Rectal smooth muscle tissue (tissue), 1 donor: Measurements from ENCODE around the gene PABPN1.

Experiments
- H3K27ac ChIP-seq: one replicate; pipeline ENCODE4 v1.7.0; 2013; ENCODE audit warnings: low read depth, low read length, inconsistent platforms
- H3K27me3 ChIP-seq: one replicate; pipeline ENCODE4 v1.7.0; 2013; ENCODE audit warnings: low read length; ENCODE audit not compliant: control insufficient read depth, insufficient read depth
- H3K36me3 ChIP-seq: one replicate; pipeline ENCODE4 v1.7.0; 2013; ENCODE audit warnings: low read length; ENCODE audit not compliant: control insufficient read depth, insufficient read depth
- H3K4me1 ChIP-seq: one replicate; pipeline ENCODE4 v1.7.0; 2013; ENCODE audit warnings: low read length; ENCODE audit not compliant: control insufficient read depth, insufficient read depth
- H3K4me3 ChIP-seq: one replicate; pipeline ENCODE4 v1.7.0; 2013; ENCODE audit warnings: low read length
- H3K9ac ChIP-seq: one replicate; pipeline ENCODE4 v1.7.0; 2013; ENCODE audit warnings: low read length

PABPN1 gene

DNA sequence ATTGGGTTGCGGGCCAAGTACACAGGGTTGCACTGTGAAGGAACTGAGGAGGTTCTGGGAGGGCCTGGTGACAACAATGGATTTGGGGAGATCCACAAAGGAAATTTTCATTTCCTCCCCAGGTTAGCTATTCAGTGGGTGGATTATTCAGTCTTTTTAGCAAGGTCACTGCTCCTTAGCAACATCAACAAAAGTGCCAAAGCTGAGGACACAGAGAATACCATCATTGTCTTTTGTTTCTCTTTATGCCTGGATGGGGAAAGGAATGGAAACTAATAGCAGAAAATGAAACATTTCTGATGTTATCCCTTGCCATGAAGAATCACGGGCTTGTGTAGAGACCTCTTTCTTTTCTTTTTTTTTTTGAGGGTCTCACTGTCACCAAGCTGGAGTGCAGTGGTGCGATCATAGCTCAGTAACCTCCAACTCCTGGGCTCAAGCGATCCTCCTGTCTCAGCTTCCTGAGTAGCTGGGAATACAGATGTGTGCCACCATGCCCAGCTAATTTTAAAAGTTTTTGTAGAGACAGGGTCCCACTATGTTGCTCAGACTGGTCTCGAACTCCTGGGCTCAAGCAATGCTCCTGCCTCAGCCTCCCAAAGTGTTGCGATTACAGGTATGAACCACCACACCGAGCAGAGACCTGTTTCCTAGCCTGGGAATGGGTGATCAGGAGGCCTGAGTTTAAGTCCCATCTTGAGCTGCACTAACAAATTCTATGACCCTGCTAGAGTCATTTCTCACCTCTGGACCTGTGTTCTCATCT, 25.1 kb upstream of the PABPN1 start:
- H3K27me3 ChIP-seq, result no peaks in the 10 kb centered on the region
- H3K4me1 ChIP-seq, result peaks cover 13% of the 10 kb centered on the region
- H3K36me3 ChIP-seq, result peaks cover 8% of the 10 kb centered on the region
- H3K4me3 ChIP-seq, result no peak overlapping the region
- no peak overlapping the region for H3K27ac ChIP-seq
- no peak overlapping the region for H3K9ac ChIP-seq

DNA sequence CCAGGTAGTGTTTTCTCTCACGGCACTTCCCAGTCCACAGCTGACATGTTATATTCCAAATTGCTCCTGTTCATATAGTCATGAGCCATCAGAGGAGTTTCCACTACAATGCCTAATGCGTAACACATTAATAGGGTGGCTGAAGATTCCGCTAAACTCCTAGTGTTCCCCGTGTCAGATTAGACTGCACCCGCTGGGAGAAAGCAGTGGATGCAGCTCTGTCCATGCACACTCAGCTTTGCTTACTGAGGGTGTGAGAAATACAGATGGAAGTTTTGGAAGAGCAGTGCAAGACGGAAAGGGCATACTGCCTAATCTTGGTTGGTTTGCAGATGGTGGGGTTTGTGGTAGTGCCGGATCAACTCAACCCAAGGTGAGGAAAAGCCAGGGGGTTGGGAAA, 24.2 kb upstream of the PABPN1 start:
- Histone ChIP-seq H3K9ac (no peak overlapping the region), H3K27ac (no peak overlapping the region), H3K4me1 (peaks cover 13% of the 10 kb centered on the region)

DNA sequence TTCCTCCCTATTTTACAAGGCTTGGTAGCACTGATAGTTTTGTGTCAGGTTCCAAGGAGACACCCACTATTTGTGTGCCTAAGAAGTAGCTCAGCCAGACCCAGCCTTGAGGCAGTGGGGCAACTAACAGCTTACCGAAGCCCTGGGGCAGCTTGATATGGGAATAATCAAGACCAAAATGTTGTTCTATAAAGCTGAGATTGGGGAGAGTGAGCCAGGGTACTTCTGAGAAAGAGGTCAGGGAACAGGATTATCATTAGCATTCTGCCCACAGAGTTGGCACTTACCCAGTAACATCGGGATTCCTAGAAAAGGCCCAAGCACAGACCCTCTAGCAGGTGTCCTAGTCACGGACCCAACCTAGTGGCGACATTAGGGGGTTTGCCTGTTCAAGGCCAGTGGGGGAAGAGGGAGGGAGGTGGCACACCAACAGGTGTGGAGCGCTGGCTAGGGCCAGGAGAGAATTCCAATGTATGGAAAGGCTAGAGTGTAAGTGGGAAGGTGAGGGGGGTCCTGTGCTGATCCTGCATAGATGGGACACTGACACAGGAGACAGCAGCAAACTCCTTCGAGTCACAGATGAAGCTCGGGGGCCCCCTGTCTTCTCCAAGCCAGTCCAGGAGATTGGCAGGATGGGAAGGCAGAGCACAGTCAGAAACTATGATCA, 23.5 kb upstream of the PABPN1 start:
- no peak overlapping the region for H3K4me3 ChIP-seq
- no peak overlapping the region for H3K9ac ChIP-seq
- no peaks in the 10 kb centered on the region for H3K27me3 ChIP-seq
- H3K4me1 ChIP-seq, result peaks cover 13% of the 10 kb centered on the region
- peaks cover 8% of the 10 kb centered on the region for H3K36me3 ChIP-seq
- H3K27ac ChIP-seq, result no peak overlapping the region

More for the DNA sequence above, 24.2 kb upstream of the PABPN1 start:
- H3K4me3 ChIP-seq, result no peak overlapping the region
- peaks cover 8% of the 10 kb centered on the region for H3K36me3 ChIP-seq
- H3K27me3 ChIP-seq, result no peaks in the 10 kb centered on the region

DNA sequence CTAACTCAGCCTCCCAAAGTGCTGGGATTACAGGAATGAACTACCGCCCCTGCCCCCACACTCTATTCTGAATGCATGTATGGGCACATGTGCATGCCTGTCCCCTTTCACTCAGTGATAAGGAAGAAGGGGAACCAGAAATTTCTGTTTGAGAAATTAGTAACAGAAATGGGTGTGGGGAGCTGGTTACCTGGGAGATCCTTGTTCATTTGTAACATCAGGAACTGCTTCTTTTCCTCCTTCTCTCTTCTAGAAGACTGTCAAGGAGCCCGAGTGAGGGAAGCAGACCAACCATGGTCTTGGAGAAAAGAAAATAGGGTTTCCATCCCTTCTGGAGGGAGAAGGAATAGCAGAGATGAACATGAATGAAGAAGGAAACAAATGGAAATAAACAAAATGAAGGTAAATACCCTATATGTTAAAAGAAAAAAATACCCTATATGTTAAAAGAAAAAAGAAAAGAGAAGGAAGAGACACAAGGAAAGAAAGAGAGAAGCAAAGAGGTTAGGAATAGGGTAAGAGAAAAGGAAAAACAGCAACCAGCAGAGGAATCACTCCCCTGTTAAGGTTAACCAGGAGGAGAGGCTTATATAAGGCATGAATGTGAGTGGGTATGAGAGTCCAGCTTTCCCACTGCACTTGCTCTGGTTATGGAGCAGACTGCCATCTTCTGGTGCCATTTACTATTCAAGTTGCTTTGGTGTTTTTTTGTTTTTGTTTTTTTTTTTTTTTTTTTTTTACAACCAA, 21.9 kb upstream of the PABPN1 start:
- Histone ChIP-seq H3K4me3 (no peak overlapping the region), H3K36me3 (peaks cover 8% of the 10 kb centered on the region), H3K4me1 (peaks cover 13% of the 10 kb centered on the region), H3K27me3 (no peaks in the 10 kb centered on the region), H3K27ac (peak overlapping the region; percentile 97), H3K9ac (no peak overlapping the region)

DNA sequence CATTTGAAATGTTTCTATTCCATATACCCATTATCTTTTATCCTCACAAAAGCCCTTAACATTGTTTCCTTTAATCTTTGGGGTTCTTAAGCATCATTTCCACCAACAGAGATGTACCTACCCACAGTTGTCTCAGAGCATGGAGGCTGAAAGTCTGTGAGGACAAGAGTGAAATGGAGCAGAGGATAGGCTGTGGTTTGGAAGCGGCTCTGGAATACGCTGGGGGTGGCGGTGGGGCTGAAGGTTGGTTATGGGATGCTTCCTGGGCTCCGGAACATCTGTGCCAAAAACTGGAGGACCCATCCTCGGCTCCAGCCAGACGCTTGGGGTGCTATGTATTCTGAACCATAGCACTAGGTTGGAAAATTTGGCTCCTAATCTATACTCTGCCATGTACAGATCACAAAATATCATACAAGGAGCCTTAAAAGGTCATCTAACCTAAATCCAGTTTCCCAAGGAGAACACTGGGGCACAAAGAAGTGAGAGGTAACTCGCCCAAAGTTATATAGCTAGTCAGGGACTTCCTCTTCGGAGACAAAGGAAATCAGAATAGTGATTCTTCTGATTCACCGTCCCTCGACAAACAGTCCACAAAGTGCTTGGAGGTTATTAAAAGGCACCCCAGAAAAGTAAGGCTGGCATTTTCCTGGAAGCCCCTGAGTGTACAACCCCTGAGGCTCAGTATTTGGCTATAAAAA, 21.1 kb upstream of the PABPN1 start:
- peaks cover 12% of the 10 kb centered on the region for H3K4me1 ChIP-seq
- H3K9ac ChIP-seq, result peak overlapping the region; percentile 89
- peak overlapping the region; percentile 97 for H3K4me3 ChIP-seq
- H3K36me3 ChIP-seq, result peaks cover 8% of the 10 kb centered on the region
- no peaks in the 10 kb centered on the region for H3K27me3 ChIP-seq
- H3K27ac ChIP-seq, result peak overlapping the region; percentile 97

DNA sequence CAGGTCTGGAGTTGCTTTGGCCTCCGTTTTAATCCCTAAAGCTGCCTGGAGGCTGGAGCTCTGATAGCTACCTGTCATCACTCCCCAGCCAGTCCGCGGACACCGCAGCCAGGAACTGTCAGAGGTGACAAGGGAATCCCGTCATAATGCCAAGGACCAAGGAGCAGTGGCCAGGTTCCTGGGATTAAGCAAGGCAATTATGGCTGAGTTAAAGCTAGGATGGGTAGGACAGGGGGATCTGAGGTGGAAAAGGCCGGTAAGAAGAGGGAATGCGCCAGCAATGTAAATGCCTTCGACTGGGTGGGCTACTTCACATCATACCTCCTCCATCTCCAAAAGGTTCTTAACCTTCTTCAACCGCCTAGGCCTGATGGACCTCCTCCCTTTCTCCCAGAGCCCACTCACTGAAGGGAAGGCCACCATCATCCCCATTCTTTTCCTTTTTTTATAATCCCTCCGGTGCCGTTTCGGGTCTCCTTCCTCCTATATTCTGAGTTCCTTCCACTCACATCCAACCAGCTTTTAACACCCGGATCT, 20.5 kb upstream of the PABPN1 start:
- H3K9ac ChIP-seq, result peak overlapping the region; percentile 89
- peaks cover 10% of the 10 kb centered on the region for H3K4me1 ChIP-seq
- H3K27me3 ChIP-seq, result no peaks in the 10 kb centered on the region
- peak overlapping the region; percentile 97 for H3K27ac ChIP-seq
- peaks cover 8% of the 10 kb centered on the region for H3K36me3 ChIP-seq
- H3K4me3 ChIP-seq, result peak overlapping the region; percentile 97

GRCh38 chr14:23301288-23301968, 19.8 kb upstream of the PABPN1 start:
- peak overlapping the region; percentile 50 for H3K9ac ChIP-seq
- H3K36me3 ChIP-seq, result peaks cover 8% of the 10 kb centered on the region
- peak overlapping the region; percentile 97 for H3K27ac ChIP-seq
- no peaks in the 10 kb centered on the region for H3K27me3 ChIP-seq
- peaks cover 13% of the 10 kb centered on the region for H3K4me1 ChIP-seq
- H3K4me3 ChIP-seq, result peak overlapping the region; percentile 97

DNA sequence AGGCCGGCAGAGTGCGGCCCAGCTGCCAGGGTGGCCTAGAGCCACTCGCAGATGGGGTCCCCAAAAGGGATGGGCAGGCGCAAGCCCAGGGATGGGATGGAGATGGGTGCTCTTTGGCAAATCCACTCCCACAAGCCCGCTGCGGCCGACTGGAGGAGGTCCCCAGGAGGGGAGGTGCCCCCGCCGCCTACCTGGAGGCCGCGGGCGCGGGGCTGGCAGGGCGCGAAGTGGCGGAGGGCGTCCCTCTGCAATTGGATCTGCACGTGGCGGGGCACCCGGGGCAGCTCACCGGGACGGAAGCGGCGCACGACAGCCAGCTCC, 19.3 kb upstream of the PABPN1 start:
- Histone ChIP-seq H3K27me3 (no peaks in the 10 kb centered on the region), H3K4me3 (peak overlapping the region; percentile 86), H3K36me3 (peaks cover 8% of the 10 kb centered on the region), H3K9ac (peak overlapping the region; percentile 50), H3K4me1 (peaks cover 13% of the 10 kb centered on the region), H3K27ac (peak overlapping the region; percentile 90)

GRCh38 chr14:23302290-23303225, 18.7 kb upstream of the PABPN1 start, which contains the start of gene PPP1R3E:
TSS of gene PPP1R3E (minus strand) at chr14:23302859. CDS start at chr14:23302576, 283 bp downstream.
- H3K27ac ChIP-seq, result peak within 1 kb of the TSS; percentile 90
- peaks cover 18% of the 10 kb centered on the region for H3K4me1 ChIP-seq
- H3K36me3 ChIP-seq, result peaks cover 4% of the 10 kb centered on the region
- H3K27me3 ChIP-seq, result no peaks in the 10 kb centered on the region
- peak within 1 kb of the TSS; percentile 86 for H3K4me3 ChIP-seq
- H3K9ac ChIP-seq, result peak within 1 kb of the TSS; percentile 50

DNA sequence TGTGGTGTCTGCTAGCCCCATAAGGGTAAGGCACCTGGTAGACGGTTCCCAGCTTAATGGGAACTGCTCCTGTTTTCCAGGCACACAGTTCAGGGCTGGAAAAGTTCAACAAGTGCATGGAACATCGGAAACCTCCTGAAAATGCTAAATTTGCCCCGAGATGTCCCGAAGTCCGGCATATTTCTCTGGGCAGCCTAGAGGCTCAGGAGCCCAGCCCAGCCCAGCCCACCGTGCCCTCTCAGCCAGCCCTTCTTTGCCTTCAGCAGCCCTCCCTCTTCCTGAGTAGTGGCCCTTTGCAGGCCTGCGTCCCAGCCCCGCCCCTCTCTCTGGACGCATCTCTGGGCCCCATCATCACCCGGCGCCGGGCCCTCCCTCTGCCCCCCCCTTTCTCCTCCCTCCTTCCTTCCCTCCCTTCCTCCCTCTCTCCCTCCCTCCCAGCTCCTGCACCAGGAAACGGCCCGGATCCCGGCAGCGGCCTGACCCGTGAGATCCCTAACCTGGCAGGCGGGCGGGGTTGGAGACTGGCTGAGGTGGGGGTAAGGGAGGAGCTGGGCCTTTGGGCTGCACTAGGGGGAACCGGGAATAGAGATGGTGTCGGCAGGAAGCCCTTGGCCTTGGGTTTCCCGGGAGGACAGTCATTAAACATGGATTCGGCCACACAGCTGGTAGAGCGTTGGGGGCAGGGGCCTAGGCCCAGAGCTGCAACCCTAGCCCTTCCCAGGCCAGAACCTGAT, 14.7 kb upstream of the PABPN1 start, which contains the start of gene BCL2L2:
BCL2L2 (plus strand) TSS at position 422 of the 734 bp plus-strand sequence. CDS start 935 bp downstream, outside the sequence.
- peak within 1 kb of the TSS; percentile 93 for H3K4me3 ChIP-seq
- H3K9ac ChIP-seq, result peak within 1 kb of the TSS; percentile 43
- peaks cover 10% of the 10 kb centered on the region for H3K36me3 ChIP-seq
- H3K4me1 ChIP-seq, result peaks cover 16% of the 10 kb centered on the region
- H3K27me3 ChIP-seq, result no peaks in the 10 kb centered on the region
- peak within 1 kb of the TSS; percentile 87 for H3K27ac ChIP-seq
